NCI-H2081 treated with DMSO at 0.1 percent for 48 hours (cell line): ENCODE results near the gene AVPI1.
"Not testable (repeated sequence)": the region's sequence is repeated elsewhere in the genome, so short reads cannot be mapped to it uniquely, and the experiment has no call there.

Source experiments
- DNase-seq: peaks from one replicate; lab custom pipeline; 2025; lab: John Stamatoyannopoulos, UW

Gene AVPI1

DNA sequence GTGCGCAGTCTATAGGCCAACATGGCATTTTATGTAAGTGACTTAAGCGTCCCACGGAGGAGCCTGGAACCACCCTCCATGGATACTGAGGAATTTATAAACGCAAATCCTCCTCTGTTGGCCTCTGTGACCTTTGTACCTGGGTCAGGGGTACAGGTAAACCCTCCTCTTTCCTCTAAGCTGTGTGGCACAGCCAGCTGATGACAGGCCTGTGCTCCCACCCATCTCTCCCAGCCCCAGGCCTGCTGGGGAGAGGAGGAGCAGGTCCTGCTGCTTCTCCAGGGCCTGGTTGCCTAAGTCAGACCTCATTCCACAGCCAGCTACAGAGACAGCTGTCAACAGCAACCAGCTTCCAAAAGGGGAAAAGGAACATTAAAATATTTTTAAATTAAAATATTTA, 5.0 kb downstream of the AVPI1 start:
- DNase-seq = no peak

DNA sequence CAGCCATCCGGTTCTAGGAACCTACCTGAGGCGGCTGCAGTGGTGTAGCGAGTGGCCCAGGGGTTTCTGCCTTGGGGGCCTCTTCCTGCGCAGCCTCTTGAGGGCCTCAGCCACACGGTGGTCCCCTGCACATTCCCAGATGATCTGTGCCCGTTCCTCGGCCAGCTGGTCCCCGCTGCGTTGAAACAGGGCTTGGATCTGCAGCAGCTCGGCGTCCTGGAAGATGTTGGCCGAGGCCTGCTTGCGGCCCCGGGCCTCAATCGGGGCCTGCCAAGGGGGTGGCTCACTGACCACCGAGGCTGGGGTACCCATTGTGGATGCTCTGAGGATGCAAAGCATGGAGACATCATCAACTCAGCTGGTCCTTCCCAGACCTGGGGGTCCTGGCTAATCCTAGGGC, 7.4 kb downstream of the AVPI1 start:
- DNase-seq = no peak

DNA sequence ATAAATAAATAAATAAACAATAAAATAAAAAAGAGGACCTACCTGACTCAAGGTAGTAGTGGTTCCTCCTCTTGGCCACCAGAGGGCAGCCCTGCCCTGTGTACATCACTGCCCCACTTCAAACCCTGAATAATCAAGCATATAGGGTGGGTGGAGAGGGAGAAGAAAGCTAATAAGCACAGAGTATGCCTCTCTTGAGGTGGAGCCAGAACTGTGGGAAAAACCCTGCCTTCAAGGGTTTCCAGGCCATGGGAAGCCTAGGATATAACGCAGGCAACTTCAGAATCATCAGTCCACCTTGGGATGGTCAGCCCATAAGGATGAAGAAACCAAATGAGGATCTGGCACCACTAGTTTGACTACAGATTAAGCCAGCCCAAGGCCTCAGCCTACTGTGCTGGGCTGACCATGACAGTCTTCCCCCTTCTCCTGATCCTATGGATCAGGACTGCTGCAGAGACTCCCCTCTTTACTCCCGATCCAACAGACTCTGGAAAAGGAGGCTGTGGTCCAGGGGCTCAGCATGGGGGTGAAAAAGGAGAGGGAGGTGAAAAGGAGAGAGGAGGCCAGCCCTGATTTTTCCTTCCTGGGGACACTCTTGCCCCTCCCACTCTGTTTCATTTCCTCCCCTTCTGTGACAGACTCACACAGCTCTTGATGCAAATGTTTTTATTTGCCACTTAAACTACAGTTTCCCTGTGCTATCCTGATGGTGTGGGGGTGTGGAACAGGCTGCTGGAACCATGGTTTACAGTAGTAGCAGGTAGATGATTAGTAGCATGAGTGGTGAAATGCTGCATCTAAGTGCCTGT, 10.1 kb downstream of the AVPI1 start:
- DNase-seq = no peak

DNA sequence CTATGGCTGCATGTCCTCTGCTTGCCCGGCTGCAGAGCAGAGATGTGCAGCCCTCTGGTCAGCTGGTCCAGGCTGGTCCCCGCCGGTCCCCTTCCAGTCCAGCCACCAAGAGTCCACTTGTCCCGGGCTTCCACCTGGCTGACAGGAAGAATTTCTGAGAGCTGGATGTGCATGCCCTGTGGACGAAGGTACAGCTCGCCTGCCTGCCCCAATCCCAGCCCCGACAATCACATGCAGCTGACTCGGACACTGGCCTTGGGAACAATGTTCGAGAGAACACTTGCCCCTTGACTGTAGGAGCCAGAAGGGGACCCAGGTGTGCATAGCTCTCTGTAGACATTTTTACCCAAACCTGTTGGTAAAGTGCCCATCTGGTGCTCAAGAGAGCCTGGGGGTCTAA, 11.8 kb downstream of the AVPI1 start:
- DNase-seq = no peak

DNA sequence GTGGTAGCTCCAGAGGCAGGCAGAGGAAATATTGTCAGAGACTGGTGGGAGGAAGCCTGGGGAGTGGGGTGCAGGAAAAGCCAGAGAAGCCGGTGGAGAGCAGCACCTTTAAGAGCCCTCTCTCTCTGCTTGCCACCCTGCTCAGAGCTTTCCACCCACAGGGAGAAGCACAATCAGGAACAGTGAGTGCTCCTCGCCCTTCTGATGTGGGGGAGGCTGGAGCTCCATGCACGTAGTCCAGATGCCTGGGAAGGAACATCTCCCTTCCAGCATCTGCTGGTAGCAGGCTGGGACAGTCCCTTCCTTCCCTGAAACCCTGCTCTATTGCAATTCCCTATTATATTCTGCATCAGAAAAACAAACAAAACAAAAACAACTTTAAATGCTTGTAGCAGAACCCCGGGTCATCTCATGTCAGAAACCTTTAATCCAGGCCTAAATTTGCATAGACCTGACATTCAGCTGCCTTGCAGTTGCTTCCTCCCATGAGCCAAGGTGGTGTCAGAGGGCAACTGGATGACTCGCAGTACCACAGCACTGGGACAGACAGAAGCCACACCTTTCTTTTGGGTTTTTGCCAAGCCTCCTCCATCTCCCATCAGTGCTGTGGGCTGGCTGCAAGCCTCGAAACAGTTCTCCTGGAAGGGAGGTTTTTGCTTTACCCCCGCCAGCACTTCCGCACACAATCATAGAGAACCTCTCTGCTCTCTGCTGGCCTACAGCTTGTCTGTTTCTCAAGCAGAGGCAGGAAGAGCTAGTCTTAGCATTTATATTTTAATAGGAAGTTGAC, 13.1 kb downstream of the AVPI1 start:
- no peak for DNase-seq

DNA sequence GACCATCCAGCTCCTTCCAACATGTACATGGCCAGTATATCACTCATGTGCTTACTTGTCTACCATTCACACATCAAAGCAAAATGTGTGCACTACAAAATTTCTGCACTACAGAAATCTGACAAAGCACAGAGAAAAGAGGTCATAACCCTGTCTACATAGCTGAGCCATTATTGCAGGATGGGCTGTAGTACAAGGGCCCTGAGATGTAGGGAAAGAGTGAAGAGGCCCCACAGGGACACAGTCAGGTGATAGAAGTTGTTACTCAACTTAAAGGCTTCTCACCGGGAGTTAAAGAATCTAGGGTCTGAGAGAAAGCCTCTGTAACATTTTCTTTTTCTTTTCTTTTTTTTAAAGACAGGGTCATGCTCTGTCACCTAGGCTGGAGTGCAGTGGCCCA, 17.5 kb downstream of the AVPI1 start:
- no peak for DNase-seq

DNA sequence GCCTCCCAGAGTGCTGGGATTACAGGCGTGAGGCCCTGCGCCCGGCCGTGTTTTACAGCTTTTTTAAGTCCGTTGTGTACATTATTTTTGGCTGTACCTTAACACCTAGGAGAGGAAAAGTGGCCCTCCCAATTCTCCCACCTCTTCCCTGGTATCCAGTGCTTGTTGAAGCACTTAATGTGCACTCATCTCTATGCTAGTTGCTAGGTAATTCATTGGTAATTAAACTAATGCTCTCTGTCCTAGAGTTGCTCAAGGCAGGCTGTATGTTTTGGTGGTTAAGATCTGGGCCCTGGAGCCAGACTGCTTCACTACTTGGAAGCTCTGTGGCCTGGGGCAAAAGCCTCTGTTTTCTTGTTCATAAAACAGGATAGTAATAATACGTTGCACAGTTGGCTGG, 19.6 kb downstream of the AVPI1 start:
- no peak for DNase-seq

DNA sequence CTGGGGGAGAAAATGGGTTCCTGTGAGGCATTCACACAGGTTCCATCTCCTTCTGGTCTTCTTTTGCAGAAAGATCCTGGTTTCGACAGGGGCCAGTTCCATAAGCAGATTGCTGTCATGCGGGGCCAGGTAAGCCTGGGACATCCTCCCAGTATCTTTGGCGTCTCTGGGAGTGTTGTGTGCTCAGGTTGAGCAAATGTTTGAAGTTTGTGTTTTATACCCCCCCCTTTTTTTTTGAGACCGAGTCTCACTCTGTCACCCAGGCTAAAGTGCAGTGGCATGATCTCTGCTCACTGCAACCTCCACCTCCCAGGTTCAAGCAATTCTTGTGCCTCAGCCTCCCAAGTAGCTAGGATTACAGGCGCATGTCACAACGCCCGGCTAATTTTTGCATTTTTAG, 20.0 kb downstream of the AVPI1 start:
- DNase-seq = no peak

DNA sequence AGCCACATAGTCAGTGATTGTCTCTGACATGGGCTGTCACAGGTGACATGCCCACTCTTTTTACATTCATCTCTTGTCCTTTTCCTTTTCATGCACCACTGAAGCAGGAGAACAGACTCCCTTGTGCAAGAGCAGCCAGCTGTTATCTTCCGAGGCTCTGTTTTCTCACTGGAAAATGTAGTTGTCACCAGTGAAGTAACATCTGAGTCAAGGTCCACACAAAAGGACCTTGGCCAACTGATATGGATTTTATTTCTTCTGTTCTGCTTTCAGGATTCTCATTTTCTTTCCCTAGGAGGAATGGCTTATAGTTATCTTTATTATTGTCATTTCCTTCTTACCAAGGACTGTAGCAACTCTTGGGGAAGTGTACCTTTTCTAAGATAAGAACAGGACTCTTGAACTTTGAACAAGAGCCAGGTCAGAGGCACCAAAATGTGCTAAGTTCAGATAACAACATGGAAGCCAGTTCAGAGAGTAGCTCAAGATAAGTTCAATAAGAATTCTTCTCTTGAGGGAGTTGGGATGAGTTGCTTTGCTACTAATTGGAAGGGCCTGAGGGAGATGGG, 22.7 kb downstream of the AVPI1 start:
- no peak for DNase-seq

DNA sequence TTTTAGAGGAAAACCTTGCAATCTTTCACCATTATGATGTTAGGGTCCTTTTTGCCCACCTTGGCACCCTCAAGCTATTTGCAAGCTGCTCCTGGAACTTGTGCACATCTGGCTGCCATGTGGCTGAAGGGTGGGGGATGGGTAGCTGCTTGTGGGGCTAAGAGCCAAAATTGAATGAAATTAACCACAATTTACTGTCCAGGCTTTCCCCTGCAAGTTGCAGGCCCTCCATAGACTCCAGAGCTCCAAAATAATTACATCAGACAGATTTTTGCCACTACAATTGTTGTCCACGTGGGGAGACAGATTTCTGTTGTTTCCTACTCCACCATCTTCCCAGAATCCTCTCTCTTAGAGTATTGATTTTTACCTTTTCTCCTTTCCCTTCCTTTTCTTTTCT, 27.5 kb downstream of the AVPI1 start:
- no peak for DNase-seq

DNA sequence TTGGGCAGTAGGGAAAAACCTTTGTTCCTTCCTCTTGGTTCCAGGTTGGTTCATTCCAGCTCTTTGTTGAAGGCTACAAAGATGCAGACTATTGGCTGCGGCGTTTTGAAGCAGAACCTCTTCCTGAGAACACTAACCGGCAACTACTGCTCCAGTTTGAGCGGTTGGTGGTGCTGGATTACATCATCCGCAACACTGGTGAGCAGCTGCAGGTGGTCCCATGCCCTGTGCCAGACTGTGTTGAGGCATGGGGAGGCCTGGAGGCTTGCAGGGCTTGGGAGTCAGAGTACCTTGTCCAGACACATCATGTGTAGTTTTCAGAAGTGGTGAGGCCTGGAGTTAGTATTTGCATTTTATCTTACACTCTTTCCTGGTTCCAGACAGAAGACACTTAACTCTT, 30.3 kb downstream of the AVPI1 start:
- no peak for DNase-seq

DNA sequence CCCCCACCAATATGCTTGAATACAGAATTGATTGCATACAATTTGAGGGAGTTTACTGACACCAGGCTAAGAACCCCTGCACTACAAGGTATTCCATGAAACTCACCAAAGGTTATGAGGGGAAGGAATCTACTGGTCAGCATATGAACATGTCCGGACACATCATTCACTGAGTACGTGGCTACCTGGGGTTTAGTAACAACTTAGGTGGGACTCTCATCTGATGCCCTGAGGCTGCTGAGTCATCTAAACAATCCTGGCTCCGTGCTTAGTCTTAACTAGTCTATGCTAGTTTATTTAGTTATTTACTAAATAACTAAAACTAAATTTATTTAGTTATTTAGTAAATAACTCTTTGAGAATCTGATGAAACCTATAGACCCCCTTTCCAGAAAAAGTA, 35.3 kb downstream of the AVPI1 start:
- no peak for DNase-seq

DNA sequence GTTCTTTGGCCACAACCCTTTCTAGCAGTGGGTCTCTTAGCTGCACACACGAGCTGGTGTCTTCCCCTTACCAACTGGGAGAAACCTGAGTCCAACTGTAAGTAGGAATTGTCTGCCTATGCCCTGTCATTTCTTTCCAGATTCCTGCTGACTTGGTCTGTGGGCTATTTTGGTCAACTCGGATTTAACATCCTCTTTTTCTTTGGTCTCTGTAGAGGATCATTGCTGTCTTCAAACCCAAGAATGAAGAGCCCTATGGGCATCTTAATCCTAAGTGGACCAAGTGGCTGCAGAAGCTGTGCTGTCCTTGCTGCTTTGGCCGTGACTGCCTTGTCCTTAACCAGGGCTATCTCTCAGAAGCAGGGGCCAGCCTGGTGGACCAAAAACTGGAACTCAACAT, 36.3 kb downstream of the AVPI1 start:
- no peak for DNase-seq

DNA sequence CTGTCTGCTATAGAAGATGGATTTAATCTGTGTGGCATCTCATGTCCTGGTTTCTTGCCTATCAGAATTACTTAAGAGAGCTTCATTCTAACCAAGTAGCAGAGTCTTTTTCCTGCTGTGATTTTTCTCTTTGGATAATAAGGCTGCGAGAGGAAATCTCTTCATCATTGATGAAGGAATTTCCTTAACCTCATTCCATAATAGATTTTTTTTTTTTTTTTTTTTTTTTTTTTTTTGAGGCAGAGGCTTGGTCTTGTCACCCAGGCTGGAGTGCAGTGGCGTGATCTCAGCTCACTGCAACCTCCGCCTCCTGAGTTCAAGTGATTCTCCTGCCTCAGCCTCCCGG, 37.7 kb downstream of the AVPI1 start:
- DNase-seq = not testable (repeated sequence)

DNA sequence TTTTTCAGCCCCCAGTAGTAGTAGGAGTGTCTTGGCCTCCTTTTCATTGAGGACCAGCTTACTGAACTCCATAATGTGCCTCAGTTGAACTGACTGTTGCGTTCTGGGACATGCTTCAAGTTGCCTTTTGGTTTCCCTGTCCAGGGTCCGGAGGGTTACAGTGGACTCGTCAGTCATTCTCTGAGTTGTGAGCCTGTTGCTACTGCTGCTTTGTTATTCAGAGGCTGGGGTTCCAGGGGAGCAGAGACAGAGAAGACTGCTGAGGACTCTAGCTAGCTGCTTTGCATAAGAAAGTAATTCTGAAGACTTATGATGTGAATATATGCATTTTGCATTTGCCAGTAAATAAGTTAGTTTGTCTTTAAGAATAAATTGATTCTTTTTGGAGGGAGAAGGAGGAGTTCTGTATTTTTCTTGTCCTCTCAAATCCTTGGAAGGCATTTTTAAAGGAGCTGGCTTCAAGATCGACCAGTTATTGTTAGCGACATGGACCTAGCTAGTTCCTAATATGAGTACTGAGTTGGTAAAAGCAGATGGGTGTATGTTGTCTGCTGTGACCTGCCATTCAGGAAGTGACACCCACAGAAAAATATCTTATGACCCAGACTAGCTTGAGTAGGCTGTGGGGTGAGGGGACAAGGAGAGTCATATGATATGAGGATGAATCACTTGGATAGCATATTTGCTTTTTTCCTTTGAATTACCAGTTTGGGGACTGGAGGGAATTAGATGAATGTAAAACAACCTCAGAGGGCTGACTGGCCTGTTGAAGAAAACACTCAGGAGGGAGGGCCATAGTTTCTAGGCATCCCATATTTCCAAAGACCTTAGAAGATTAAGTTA, 38.3 kb downstream of the AVPI1 start:
- no peak for DNase-seq

DNA sequence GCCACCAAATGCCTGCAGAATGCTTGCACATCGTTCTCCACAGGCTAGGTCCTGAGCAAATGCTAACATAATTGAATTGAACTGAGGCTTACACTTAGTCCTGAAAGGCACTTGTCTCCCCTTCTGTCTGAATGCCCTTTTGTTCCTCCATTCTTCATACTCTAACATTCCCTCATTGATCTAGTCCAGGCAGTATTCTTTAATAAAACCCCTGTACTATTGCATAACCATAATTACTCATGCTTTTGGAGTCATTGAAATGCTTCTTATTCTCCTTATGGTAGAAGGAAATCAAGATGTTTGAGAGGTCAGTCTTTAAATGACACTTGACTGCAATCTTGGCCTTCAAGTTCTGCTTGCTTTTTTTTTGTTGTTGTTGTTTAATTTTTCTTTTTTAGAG, 39.5 kb downstream of the AVPI1 start:
- DNase-seq = no peak

DNA sequence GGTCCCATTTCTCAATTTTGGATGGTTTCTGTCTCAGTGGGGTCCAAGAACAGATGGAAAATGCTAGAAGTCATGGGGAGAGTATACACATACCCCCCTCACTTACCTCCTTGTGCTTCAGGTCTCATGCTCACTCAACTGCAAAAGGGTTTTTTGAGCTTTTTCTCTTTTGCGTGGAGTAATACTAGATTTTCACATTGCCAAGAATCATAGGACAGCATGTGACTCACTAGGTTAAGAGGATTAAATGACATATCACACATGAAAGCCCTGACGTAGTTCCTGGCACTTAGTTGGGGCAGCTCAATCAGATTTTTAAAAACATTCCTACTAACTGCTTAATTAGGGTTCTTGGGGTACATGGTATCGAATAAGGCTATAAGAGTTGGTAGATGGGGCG, 42.1 kb downstream of the AVPI1 start:
- DNase-seq = no peak

DNA sequence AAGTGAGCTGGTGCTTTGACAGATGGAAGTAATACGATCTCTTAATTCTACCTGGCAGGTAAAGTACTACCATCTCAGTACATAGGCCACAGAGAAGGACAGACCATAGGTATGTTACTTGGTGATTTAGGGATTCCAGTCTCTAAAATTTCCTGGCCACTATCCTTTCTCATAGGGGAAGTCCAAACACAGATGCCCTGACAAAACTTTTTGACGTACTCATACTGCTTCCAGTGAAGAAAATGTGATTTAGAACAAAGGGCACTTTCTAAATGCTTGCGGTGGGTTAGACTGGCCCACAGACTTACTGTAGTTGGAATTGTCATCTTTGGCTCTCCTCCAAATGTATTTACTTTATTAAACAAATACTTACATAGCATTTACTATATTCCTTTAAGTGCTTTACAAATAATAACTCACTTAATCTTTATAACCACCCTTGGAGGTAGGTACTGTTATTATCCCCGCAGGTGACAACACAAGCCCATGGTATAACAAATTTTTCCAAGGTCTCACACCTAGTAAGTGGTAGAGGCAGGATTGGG, 43.5 kb downstream of the AVPI1 start:
- DNase-seq = no peak

DNA sequence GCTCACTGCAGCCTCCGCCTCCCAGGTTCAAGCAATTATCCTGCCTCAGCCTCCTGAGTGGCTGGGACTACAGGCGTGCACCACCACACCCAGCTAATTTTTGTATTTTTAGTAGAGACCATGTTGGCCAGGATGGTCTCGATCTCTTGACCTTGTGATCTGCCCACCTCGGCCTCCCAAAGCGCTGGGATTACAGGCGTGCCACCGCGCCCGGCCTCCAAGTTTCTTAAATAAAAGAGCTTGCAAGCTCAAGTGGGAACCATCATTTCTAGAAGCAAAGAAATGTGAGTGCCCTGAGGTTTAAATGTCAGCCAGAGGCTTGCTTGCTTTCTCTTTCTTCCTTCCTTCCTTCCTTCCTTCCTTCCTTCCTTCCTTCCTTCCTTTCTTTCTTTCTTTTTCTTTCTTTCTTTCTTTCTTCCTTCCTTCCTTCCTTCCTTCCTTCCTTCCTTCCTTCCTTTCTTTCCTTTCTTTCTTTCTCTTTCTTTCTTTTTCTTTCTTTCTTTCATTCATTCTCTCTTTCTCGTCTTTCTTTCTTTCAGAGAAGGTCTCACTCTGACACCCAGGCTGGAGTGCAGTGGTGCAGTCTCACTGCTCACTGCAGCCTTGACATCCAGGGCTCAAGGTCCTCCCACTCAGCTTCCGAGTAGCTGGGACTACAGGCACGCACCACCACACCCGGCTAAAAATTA, 44.4 kb downstream of the AVPI1 start:
- DNase-seq = not testable (repeated sequence)

DNA sequence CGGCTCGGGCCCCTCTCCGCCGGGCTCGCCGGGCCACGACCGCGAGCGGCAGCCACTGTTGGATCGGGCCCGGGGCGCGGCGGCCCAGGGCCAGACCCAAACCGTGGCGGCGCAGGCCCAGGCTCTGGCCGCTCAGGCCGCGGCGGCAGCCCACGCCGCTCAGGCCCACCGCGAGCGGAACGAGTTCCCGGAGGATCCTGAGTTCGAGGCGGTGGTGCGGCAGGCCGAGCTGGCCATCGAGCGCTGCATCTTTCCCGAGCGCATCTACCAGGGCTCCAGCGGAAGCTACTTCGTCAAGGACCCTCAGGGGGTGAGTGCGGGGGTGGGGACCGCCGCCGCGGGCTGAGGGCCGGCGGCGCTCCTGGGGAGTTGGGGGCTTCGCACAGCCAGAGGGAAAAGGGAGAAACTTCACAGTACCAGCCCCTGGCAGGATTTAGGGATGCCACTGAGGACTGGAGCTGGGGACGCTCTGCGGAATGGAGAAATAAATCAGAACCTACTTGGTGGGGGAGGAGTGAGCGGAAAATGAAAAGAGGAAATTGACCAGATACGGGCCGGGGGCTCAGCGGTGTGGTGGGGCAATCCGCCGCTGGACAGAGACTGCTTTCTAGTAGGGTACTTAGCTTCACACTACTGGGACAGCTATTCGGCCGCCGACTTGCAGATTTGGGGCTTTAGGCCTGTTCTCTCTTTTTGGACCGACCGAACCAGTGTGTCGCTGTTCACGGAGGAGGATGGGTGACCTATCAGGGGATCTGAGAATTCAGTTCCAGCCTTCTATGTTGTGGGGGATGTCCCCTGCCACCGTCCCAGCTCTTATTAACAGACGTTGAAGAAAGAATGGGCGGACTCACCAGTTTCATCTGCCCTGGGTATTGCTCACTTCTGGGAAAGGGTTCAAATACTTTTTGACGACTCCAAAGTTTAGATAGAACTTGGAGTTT, 45.9 kb downstream of the AVPI1 start:
- no peak for DNase-seq
